Mesenchymal stem cell (in vitro differentiated cells and primary cell): ENCODE data around the gene OR11A1.
A peak's percentile ranks its signal among the peaks of the same experiment; 100 is the strongest.
"Not testable (repeated sequence)": the region's sequence is repeated elsewhere in the genome, so short reads cannot be mapped to it uniquely, and the experiment has no call there.

Experiments
- DNase-seq: peaks from one replicate; pipeline ENCODE4 v3.0.0-alpha.2; 2013
- H2AFZ ChIP-seq: one replicate; pipeline ENCODE4 v1.6.1; 2013; ENCODE audit warnings: low read depth, mild to moderate bottlenecking, control low read depth, inconsistent platforms, low read length, moderate library complexity
- H2AK5ac ChIP-seq: 2 replicates; pipeline ENCODE4 v1.6.1; 2013; ENCODE audit warnings: low read length, moderate library complexity, mild to moderate bottlenecking, inconsistent platforms; ENCODE audit not compliant: severe bottlenecking
- H2BK120ac ChIP-seq: one replicate; pipeline ENCODE4 v1.6.1; 2013; ENCODE audit warnings: low read depth, mild to moderate bottlenecking, inconsistent platforms, low read length, moderate library complexity
- H2BK12ac ChIP-seq, 2 experiments: one replicate each; pipeline ENCODE4 v1.6.1; 2013; ENCODE audit warnings: inconsistent platforms in 2 of 2, low read length in 2 of 2, mild to moderate bottlenecking in 2 of 2, moderate library complexity in 2 of 2, control low read depth in 1 of 2
- H2BK15ac ChIP-seq: one replicate; pipeline ENCODE4 v1.6.1; 2013; ENCODE audit warnings: mild to moderate bottlenecking, low read depth, inconsistent platforms; ENCODE audit not compliant: poor library complexity, severe bottlenecking
- H2BK5ac ChIP-seq: 2 replicates; pipeline ENCODE4 v1.6.1; 2013; ENCODE audit warnings: low read depth, mild to moderate bottlenecking, low read length, control low read depth, inconsistent platforms; ENCODE audit not compliant: poor library complexity, severe bottlenecking
- H3K14ac ChIP-seq, 2 experiments: one replicate each; pipeline ENCODE4 v1.6.1; 2013; ENCODE audit warnings: inconsistent platforms in 2 of 2, low read length in 2 of 2, control low read depth in 1 of 2, mild to moderate bottlenecking in 1 of 2, moderate library complexity in 1 of 2
- H3K18ac ChIP-seq, 2 experiments: one replicate each; pipeline ENCODE4 v1.6.1; 2013; ENCODE audit warnings: inconsistent platforms in 2 of 2, low read length in 2 of 2, control low read depth in 1 of 2, low read depth in 1 of 2, mild to moderate bottlenecking in 1 of 2
- H3K23ac ChIP-seq, 2 experiments: one replicate each; pipeline ENCODE4 v1.6.1; 2013; ENCODE audit warnings: inconsistent platforms in 2 of 2, low read length in 2 of 2, mild to moderate bottlenecking in 2 of 2, moderate library complexity in 2 of 2, control low read depth in 1 of 2
- H3K27ac ChIP-seq: 2 replicates; pipeline ENCODE4 v1.5.1; 2013; ENCODE audit warnings: mild to moderate bottlenecking, moderate library complexity, low read length, control low read depth, inconsistent platforms; ENCODE audit not compliant: poor library complexity, severe bottlenecking
- H3K27me3 ChIP-seq, 2 experiments: 2 replicates each; pipeline versions ENCODE4 v1.6.1 to v1.7.0; 2013; ENCODE audit warnings: low read length in 2 of 2, mild to moderate bottlenecking in 2 of 2, moderate library complexity in 2 of 2, control low read depth in 1 of 2, inconsistent platforms in 1 of 2; ENCODE audit not compliant: control insufficient read depth in 1 of 2, insufficient read depth in 1 of 2
- H3K36me3 ChIP-seq, 2 experiments: 2 replicates each; pipeline versions ENCODE4 v1.6.1 to v1.7.0; 2013; ENCODE audit warnings: low read length in 2 of 2, control low read depth in 1 of 2, inconsistent platforms in 1 of 2, low read depth in 1 of 2, mild to moderate bottlenecking in 1 of 2; ENCODE audit not compliant: insufficient read depth in 2 of 2, control insufficient read depth in 1 of 2
- H3K4ac ChIP-seq, 2 experiments: one replicate each; pipeline ENCODE4 v1.6.1; 2013; ENCODE audit warnings: inconsistent platforms in 2 of 2, low read length in 2 of 2, mild to moderate bottlenecking in 2 of 2, moderate library complexity in 2 of 2, control low read depth in 1 of 2, low read depth in 1 of 2
- H3K4me1 ChIP-seq: 2 replicates; pipeline ENCODE4 v1.6.1; 2013; ENCODE audit warnings: low read depth, low read length, control low read depth; ENCODE audit not compliant: control insufficient read depth, insufficient read depth
- H3K4me2 ChIP-seq: 2 replicates; pipeline ENCODE4 v1.6.1; 2013; ENCODE audit warnings: low read length, mild to moderate bottlenecking, inconsistent platforms; ENCODE audit not compliant: poor library complexity, severe bottlenecking
- H3K4me3 ChIP-seq, 2 experiments: 2 replicates each; pipeline versions ENCODE4 v1.5.1 to v1.7.0; 2013; ENCODE audit warnings: low read length in 2 of 2, mild to moderate bottlenecking in 2 of 2, control low read depth in 1 of 2, low read depth in 1 of 2; ENCODE audit not compliant: insufficient read depth in 1 of 2
- H3K79me1 ChIP-seq: replicated peaks from 2 replicates; pipeline ENCODE4 v1.6.1; 2013; ENCODE audit warnings: mild to moderate bottlenecking, control low read depth, low read length, inconsistent platforms; ENCODE audit not compliant: poor library complexity, severe bottlenecking
- H3K9ac ChIP-seq: 2 replicates; pipeline ENCODE4 v1.7.0; 2013; ENCODE audit warnings: mild to moderate bottlenecking, low read length, moderate library complexity
- H3K9me3 ChIP-seq: 2 replicates; pipeline ENCODE4 v1.7.0; 2013; ENCODE audit warnings: mild to moderate bottlenecking, low read length; ENCODE audit not compliant: control insufficient read depth
- H4K8ac ChIP-seq: one replicate; pipeline ENCODE4 v1.6.1; 2013; ENCODE audit warnings: inconsistent platforms, mild to moderate bottlenecking, low read length, moderate library complexity
- H4K91ac ChIP-seq: one replicate; pipeline ENCODE4 v1.6.1; 2013; ENCODE audit warnings: mild to moderate bottlenecking, low read length, inconsistent platforms
- WGBS: methylation state at CpG from one replicate; pipeline ENCODE4 v1.1.7; 2013; ENCODE audit warnings: mixed read lengths; 5-methylcytosine and 5-hydroxymethylcytosine counted together

OR11A1 gene

GRCh38 chr6:29439006-29439405 is 17.9 kb downstream of the OR11A1 start, which contains the start of gene OR10C1:
OR10C1 (plus strand) TSS chr6:29439306; CDS start chr6:29440016, 710 bp downstream.
- H3K9ac ChIP-seq, result no peak within 1 kb of the TSS
- H2BK120ac ChIP-seq, result no peak within 1 kb of the TSS
- no peak within 1 kb of the TSS for H3K4me3 ChIP-seq
- H4K8ac ChIP-seq, result no peak within 1 kb of the TSS
- H3K4me2 ChIP-seq, result no peak within 1 kb of the TSS
- no peak within 1 kb of the TSS for H2BK5ac ChIP-seq
- H2BK12ac ChIP-seq, result no peak within 1 kb of the TSS
- no peak within 1 kb of the TSS for H2BK15ac ChIP-seq
- H4K91ac ChIP-seq, result no peak within 1 kb of the TSS
- no peaks in the 10 kb centered on the region for H3K27me3 ChIP-seq
- H2AK5ac ChIP-seq, result no peak within 1 kb of the TSS
- H2AFZ ChIP-seq, result no peak within 1 kb of the TSS
- H3K23ac ChIP-seq, result no peak within 1 kb of the TSS
- H3K9me3 ChIP-seq, result no peaks in the 10 kb centered on the region
- H3K4ac ChIP-seq, result no peak within 1 kb of the TSS
- no peaks in the 10 kb centered on the region for H3K36me3 ChIP-seq
- DNase-seq, result no peak
- H3K18ac ChIP-seq, result no peak within 1 kb of the TSS
- no peak within 1 kb of the TSS for H3K14ac ChIP-seq
- H3K27ac ChIP-seq, result no peak within 1 kb of the TSS
- H3K79me1 ChIP-seq, result no peaks in the 10 kb centered on the region
- no peaks in the 10 kb centered on the region for H3K4me1 ChIP-seq

GRCh38 chr6:29436730-29437129 is 20.1 kb downstream of the OR11A1 start:
- peak overlapping the region; percentile 22 for H3K4me2 ChIP-seq
- H3K23ac ChIP-seq, DNase-seq, H2BK5ac ChIP-seq, H4K8ac ChIP-seq, H3K14ac ChIP-seq, H3K36me3 ChIP-seq, H3K4ac ChIP-seq, H2AFZ ChIP-seq, H3K4me1 ChIP-seq, H2BK12ac ChIP-seq, H2AK5ac ChIP-seq, H3K9ac ChIP-seq, H3K27me3 ChIP-seq, H3K18ac ChIP-seq, H3K9me3 ChIP-seq, H3K27ac ChIP-seq, H2BK15ac ChIP-seq, H4K91ac ChIP-seq, H2BK120ac ChIP-seq, H3K79me1 ChIP-seq, H3K4me3 ChIP-seq: not testable (repeated sequence)
- WGBS, result 31% methylated on average over 12 of the region's 18 CpGs

GRCh38 chr6:29426654-29427053 is 30.2 kb downstream of the OR11A1 start:
- H3K4me3 ChIP-seq, result no peak overlapping the region
- no peak overlapping the region for H3K4me2 ChIP-seq
- H3K27ac ChIP-seq, result no peak overlapping the region
- 88% methylated on average over 3 of the region's 3 CpGs for WGBS
- H3K4ac ChIP-seq, result no peak overlapping the region
- H2BK120ac ChIP-seq, result no peak overlapping the region
- H2AFZ ChIP-seq, result no peak overlapping the region
- no peak overlapping the region for H3K9ac ChIP-seq
- H4K8ac ChIP-seq, result no peak overlapping the region
- H3K9me3 ChIP-seq, result no peaks in the 10 kb centered on the region
- no peaks in the 10 kb centered on the region for H3K27me3 ChIP-seq
- no peak overlapping the region for H2AK5ac ChIP-seq
- no peaks in the 10 kb centered on the region for H3K36me3 ChIP-seq
- no peaks in the 10 kb centered on the region for H3K79me1 ChIP-seq
- no peak for DNase-seq
- H4K91ac ChIP-seq, result no peak overlapping the region
- no peak overlapping the region for H2BK15ac ChIP-seq
- H2BK12ac ChIP-seq, result no peak overlapping the region
- no peak overlapping the region for H3K18ac ChIP-seq
- no peak overlapping the region for H2BK5ac ChIP-seq
- H3K4me1 ChIP-seq, result no peaks in the 10 kb centered on the region
- no peak overlapping the region for H3K14ac ChIP-seq
- H3K23ac ChIP-seq, result no peak overlapping the region

- H2BK120ac ChIP-seq, result no peak overlapping the region
- H2BK5ac ChIP-seq, result no peak overlapping the region
- no peaks in the 10 kb centered on the region for H3K36me3 ChIP-seq
- H4K91ac ChIP-seq, result no peak overlapping the region
- peaks cover 2% of the 10 kb centered on the region for H3K9me3 ChIP-seq
- no peak overlapping the region for H3K9ac ChIP-seq
- DNase-seq, result no peak
- H3K4me2 ChIP-seq, result no peak overlapping the region
- H2BK12ac ChIP-seq, result no peak overlapping the region
- no peak overlapping the region for H2AK5ac ChIP-seq
- no peaks in the 10 kb centered on the region for H3K4me1 ChIP-seq
- no peaks in the 10 kb centered on the region for H3K27me3 ChIP-seq
- no peak overlapping the region for H3K23ac ChIP-seq
- H2AFZ ChIP-seq, result no peak overlapping the region
- H2BK15ac ChIP-seq, result no peak overlapping the region
- H3K4ac ChIP-seq, result no peak overlapping the region
- no peak overlapping the region for H3K18ac ChIP-seq
- no peak overlapping the region for H3K14ac ChIP-seq
- no peak overlapping the region for H3K27ac ChIP-seq
- H3K4me3 ChIP-seq, result no peak overlapping the region
- H4K8ac ChIP-seq, result no peak overlapping the region
- H3K79me1 ChIP-seq, result no peaks in the 10 kb centered on the region
- WGBS, result no CpG with 5 or more reads among the region's 1 CpG
Measured at GRCh38 chr6:29425075-29425474, 31.8 kb downstream of the OR11A1 start.
